Muscle layer of colon (tissue), 2 donors: ENCODE data around the gene MAOB.

ENCODE experiments used
- H3K27ac ChIP-seq: one replicate; pipeline ENCODE4 v1.7.0; 2013; ENCODE audit warnings: low read depth, mild to moderate bottlenecking, low read length, moderate library complexity
- H3K27me3 ChIP-seq, 2 donors: one replicate each; pipeline ENCODE4 v1.7.0; 2013; ENCODE audit warnings: low read length in 2 of 2, mild to moderate bottlenecking in 2 of 2; ENCODE audit not compliant: insufficient read depth in 2 of 2, control insufficient read depth in 1 of 2
- H3K36me3 ChIP-seq: one replicate; pipeline ENCODE4 v1.7.0; 2013; ENCODE audit warnings: mild to moderate bottlenecking, low read length; ENCODE audit not compliant: insufficient read depth
- H3K4me1 ChIP-seq: one replicate; pipeline ENCODE4 v1.7.0; 2013; ENCODE audit warnings: mild to moderate bottlenecking, low read length; ENCODE audit not compliant: insufficient read depth
- H3K4me3 ChIP-seq, 2 donors: one replicate each; pipeline ENCODE4 v1.7.0; 2013; ENCODE audit warnings: low read length in 2 of 2, low read depth in 1 of 2, mild to moderate bottlenecking in 1 of 2, moderate library complexity in 1 of 2
- H3K9ac ChIP-seq: one replicate; pipeline ENCODE4 v1.7.0; 2013; ENCODE audit warnings: low read length
- H3K9me3 ChIP-seq: one replicate; pipeline ENCODE4 v1.7.0; 2013; ENCODE audit warnings: mild to moderate bottlenecking, low read length
- donor health status: abdominal sarcoma.
- donor health status: Adenocarcinoma of cecum.

The MAOB gene

DNA sequence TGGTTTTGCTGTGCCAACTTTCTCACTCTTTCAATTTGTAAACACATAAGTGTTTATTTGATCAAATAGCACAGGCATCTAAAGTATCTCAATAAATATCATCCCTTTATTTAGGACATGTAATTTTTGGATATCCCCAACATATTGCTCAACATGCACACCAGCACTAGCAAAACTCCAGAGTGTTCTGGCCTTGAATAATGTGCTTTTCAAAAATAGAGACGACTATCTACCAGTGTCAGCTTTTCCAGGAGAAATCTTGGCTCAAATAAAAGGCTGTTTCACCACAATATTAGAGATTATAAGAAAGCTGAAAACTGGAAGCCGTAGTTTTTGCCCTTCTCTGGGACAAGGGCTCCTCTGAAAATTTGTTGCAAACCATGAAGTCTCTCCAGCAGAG lies 67.0 kb downstream of the MAOB start:
- H3K9me3 ChIP-seq = no peaks in the 10 kb centered on the region
- no peaks in the 10 kb centered on the region for H3K27me3 ChIP-seq
- no peaks in the 10 kb centered on the region for H3K36me3 ChIP-seq
- peaks cover 4% of the 10 kb centered on the region for H3K4me1 ChIP-seq
- H3K9ac ChIP-seq = no peak overlapping the region
- H3K4me3 ChIP-seq = no peak overlapping the region
- no peak overlapping the region for H3K27ac ChIP-seq

DNA sequence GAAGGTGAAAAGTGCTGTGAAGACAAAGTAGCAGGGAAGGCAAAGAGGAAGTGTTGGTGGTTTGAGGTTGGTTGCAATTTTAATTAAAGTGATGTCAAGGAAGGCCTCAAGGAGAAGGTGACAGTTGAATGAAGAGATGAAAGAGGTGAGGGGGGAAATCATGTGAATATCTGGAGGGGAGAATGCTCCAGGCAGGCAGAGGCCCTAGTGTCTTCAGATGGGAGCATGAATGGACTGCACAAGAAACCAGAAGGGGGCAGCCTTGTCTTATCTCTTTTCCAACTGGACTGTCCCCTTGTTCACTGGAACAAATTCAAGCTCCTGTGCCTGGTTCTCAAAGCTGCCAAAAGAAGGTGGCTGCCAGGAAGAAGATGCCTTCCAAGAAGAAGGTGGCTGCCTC lies 68.4 kb downstream of the MAOB start:
- H3K4me3 ChIP-seq = no peak overlapping the region
- peaks cover 4% of the 10 kb centered on the region for H3K4me1 ChIP-seq
- no peaks in the 10 kb centered on the region for H3K27me3 ChIP-seq
- no peaks in the 10 kb centered on the region for H3K9me3 ChIP-seq
- H3K27ac ChIP-seq = no peak overlapping the region
- H3K9ac ChIP-seq = no peak overlapping the region
- H3K36me3 ChIP-seq = no peaks in the 10 kb centered on the region

DNA sequence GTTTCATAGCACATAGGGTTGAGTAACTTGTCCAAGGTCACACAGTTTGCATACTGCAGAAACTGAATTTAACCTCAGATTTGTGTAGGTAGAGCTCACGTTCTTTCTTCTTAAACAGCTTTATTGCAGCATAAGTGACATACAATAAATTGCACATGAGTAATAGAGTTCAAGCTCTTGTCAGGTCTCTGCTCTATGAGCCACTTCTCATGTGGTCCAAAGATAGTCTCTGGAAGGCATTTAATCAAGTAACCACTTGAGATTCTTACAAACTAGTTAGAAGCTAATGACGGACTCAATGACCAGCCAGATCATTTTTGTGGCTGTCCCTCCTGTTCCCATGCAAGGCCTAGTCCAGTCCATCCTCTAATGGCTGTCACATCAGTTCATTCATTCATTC lies 68.9 kb downstream of the MAOB start:
- Histone ChIP-seq H3K27ac (no peak overlapping the region), H3K9ac (no peak overlapping the region)

DNA sequence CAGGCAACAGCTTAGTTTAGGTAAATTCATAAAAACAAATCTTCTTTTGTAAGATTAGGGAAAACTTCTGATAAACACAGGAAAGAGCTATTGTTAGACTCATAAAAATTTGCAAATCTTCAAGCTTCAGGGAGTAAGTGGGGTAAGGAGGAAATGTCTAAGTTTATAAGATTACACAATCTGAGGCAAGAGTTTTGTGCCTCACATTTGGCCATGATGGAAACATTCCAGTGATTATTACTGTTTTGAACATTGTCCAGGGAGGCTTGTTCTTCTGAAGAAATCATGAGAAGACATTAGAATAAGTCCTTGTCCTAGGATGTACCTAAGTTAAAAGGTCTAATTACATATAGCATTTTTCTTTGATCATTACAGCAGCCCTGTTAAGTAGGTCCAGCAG lies 72.8 kb downstream of the MAOB start:
- Histone ChIP-seq H3K27ac (no peak overlapping the region), H3K4me3 (no peak overlapping the region), H3K9me3 (no peaks in the 10 kb centered on the region), H3K27me3 (peaks cover 4 to 8% of the 10 kb centered on the region in 2 donors), H3K4me1 (peaks cover under 1% of the 10 kb centered on the region), H3K36me3 (no peaks in the 10 kb centered on the region), H3K9ac (no peak overlapping the region)

More for the DNA sequence above, 68.9 kb downstream of the MAOB start:
- no peaks in the 10 kb centered on the region for H3K36me3 ChIP-seq
- H3K4me3 ChIP-seq = no peak overlapping the region
- H3K27me3 ChIP-seq = no peaks in the 10 kb centered on the region
- H3K4me1 ChIP-seq = peaks cover 4% of the 10 kb centered on the region
- no peaks in the 10 kb centered on the region for H3K9me3 ChIP-seq

DNA sequence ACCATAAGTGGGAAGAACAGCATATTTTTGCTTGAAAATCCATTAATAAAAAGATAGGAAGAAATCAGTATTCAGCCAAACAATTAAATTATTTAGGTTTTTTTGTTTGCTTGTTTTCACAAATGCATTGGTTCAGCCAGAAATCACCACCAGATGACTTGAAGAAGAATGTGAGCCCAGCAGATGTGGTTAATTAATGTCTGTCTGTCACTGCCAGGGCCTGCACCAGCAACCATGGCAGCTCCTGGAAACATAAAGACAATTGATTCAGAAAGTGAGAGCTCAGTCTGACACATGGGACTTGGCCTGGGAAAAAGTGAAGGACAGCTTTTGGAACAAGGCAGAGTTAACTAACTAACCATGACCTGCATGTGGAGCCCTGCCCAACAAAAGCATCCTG lies 74.0 kb downstream of the MAOB start:
- H3K9me3 ChIP-seq = no peaks in the 10 kb centered on the region
- H3K9ac ChIP-seq = no peak overlapping the region
- no peaks in the 10 kb centered on the region for H3K36me3 ChIP-seq
- peaks cover 4 to 8% of the 10 kb centered on the region in 2 donors for H3K27me3 ChIP-seq
- H3K27ac ChIP-seq = no peak overlapping the region
- no peaks in the 10 kb centered on the region for H3K4me1 ChIP-seq
- H3K4me3 ChIP-seq = no peak overlapping the region

DNA sequence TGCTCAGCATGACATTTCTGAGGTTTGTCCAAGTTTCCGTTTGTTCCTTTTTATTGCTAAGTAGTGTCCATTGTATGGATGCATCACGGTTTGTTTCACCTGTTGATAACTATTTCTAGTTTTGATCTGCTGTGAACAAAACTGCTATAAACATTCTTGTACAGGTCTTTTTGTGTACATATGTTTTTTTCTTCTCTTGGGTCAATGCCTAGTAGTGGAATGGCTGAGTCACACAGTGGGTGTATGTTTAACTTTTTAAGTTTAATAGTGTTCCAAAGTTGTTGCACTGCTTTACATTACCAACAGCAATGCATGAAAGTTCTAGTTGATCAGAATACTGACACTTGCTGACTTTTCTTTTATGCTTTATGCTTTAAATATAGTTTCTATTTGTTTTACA lies 76.7 kb downstream of the MAOB start:
- Histone ChIP-seq H3K36me3 (no peaks in the 10 kb centered on the region), H3K27me3 (peaks cover 4 to 8% of the 10 kb centered on the region in 2 donors), H3K27ac (no peak overlapping the region), H3K4me3 (no peak overlapping the region), H3K9me3 (no peaks in the 10 kb centered on the region), H3K4me1 (no peaks in the 10 kb centered on the region), H3K9ac (no peak overlapping the region)

DNA sequence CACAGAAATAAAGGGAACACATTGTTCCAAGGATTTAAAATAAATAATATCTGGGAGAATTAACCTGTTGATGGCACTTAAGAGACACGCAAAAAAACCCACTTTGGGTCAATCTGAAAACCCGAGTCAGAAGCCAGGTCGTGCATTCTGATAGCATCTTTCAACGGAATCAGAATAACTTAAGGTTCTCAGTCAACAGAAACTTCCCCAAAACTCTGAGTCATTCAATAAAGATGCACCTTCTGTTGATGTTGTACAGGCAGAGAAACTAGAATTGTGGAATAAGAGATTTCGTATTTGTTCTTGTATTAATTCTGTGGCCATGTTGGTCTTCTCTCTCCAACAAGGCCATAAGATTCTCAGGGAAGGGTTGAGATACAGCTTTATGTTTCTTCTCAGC lies 78.2 kb downstream of the MAOB start:
- H3K4me1 ChIP-seq = no peaks in the 10 kb centered on the region
- no peaks in the 10 kb centered on the region for H3K36me3 ChIP-seq
- H3K4me3 ChIP-seq = no peak overlapping the region
- peaks cover 4 to 8% of the 10 kb centered on the region in 2 donors for H3K27me3 ChIP-seq
- no peaks in the 10 kb centered on the region for H3K9me3 ChIP-seq
- H3K9ac ChIP-seq = no peak overlapping the region
- no peak overlapping the region for H3K27ac ChIP-seq

DNA sequence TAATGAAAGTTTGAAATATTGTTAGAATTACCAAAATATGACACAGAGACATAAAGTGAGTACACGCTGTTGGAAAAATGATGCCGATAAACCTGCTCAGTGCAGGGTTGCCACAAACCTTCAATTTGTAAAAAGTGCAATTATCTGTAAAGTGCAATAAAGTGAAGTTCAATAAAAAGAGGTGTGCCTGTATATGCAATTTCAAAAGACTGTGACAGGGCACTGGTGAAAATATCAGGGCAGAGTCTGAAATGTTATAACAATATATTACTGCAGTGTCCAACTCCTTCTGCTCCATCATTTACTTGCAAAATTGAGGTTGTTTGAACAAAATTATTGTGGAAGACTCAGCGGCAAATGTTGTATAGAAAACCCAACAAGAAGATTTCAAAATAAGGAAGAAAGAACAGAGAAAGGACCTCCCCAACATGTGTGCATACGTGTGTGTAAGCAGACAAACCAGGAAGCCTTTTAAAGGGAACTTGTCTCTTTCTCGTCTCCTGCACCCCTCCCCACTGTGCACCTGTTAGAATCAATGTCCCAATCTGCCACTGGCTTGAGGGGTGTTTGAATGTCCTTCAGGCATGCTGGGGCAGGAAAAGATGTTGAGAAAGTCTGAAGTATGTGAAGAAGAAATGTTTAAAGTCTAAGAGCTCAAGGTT lies 96.2 kb downstream of the MAOB start:
- Histone ChIP-seq H3K27ac (no peak overlapping the region), H3K4me1 (no peaks in the 10 kb centered on the region), H3K4me3 (no peak overlapping the region), H3K27me3 (no peaks in the 10 kb centered on the region), H3K9ac (no peak overlapping the region), H3K9me3 (no peaks in the 10 kb centered on the region), H3K36me3 (peaks cover 3% of the 10 kb centered on the region)

DNA sequence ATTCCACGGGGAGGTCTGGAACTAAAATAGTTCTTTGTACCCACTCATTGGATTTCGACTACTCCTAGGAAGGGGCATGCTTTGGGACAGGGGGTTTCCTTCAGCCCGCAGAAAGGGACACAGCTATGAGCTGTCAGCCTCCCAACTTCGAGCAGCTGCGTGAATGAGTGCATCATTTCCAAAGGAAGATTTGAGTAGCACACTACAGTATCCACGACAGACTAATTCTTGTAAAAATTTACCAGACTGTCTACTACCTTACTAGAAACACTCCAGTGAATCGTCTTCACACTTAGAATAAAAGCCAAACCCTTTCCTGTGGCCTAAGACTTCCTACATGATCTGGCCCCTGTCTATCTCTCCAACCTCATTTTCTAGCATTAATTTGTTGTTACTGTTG lies 124.2 kb downstream of the MAOB start:
- Histone ChIP-seq H3K9me3 (no peaks in the 10 kb centered on the region), H3K27ac (no peak overlapping the region), H3K4me1 (no peaks in the 10 kb centered on the region), H3K27me3 (no peaks in the 10 kb centered on the region), H3K36me3 (no peaks in the 10 kb centered on the region), H3K4me3 (no peak overlapping the region), H3K9ac (no peak overlapping the region)

DNA sequence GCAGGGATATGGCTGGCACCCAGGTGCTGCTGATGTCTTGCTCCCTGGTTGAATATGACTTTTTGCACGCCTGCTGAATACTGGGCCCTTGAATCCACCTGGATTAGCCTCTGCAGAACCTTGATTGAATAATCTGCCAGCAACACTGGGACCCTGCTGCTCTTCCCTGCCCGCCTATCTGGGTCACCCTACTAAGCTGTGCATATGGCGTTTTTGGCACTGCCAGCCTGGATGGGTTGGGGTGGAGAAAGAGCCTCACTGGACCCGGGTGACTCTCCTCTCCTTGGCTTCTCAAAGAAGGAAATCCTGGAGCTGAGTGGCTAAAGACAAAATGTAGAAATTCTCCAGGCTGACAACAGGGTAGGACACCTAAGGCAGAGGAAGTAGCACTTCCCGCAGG lies 126.2 kb downstream of the MAOB start:
- peaks cover 0 to 7% of the 10 kb centered on the region in 2 donors for H3K27me3 ChIP-seq
- no peaks in the 10 kb centered on the region for H3K9me3 ChIP-seq
- no peak overlapping the region for H3K9ac ChIP-seq

DNA sequence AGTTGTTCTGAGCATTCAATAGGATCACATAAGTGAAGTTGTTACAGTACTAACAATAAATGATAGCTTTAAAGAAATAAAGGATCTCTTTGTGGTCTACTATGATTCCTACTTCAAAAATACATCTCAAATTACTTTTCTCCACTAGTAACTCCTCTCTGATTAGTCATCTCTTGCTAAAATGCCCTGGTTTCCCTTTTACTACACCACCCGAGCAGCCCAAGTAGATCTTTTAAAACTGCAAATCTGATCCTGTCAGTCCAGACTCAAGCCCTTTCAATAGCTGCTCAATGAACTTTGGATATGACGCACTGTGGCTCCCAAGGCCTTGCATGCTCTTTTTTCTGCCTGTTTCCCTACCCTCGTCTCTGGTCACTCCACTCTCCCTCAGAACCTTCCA lies 128.6 kb downstream of the MAOB start:
- Histone ChIP-seq H3K27ac (no peak overlapping the region), H3K36me3 (no peaks in the 10 kb centered on the region), H3K4me3 (no peak overlapping the region), H3K9me3 (no peaks in the 10 kb centered on the region), H3K9ac (no peak overlapping the region), H3K27me3 (peaks cover 0 to 7% of the 10 kb centered on the region in 2 donors), H3K4me1 (no peaks in the 10 kb centered on the region)

More for the DNA sequence above, 126.2 kb downstream of the MAOB start:
- Histone ChIP-seq H3K36me3 (no peaks in the 10 kb centered on the region), H3K4me3 (no peak overlapping the region), H3K4me1 (no peaks in the 10 kb centered on the region), H3K27ac (no peak overlapping the region)

DNA sequence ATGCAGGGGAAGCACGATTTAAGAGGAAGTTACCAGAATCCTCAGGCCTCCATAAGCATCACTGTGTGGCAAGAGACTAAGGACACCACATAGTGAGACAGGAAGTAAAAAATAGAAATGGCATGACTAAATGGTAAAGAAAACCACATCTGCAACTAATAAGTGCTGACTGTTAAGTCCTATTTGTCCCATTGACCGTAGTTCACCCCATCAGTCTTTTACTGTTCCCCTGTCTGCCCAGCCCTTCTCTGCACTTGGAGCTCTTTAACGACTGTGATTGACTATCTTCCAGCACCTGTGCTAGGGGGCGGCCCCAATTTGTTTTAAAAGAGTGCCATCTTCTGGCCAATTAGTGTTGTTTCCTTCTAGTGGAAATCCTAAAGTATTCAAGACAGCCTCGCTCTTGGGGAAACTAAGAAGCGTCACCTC lies 132.0 kb downstream of the MAOB start:
- Histone ChIP-seq H3K4me3 (no peak overlapping the region), H3K4me1 (no peaks in the 10 kb centered on the region), H3K27ac (no peak overlapping the region), H3K27me3 (peaks cover 0 to 7% of the 10 kb centered on the region in 2 donors), H3K9ac (no peak overlapping the region), H3K9me3 (no peaks in the 10 kb centered on the region), H3K36me3 (no peaks in the 10 kb centered on the region)
